NCI-H69 (cell line): ENCODE results near the gene MAP2K4.
"Not testable (repeated sequence)": the region's sequence is repeated elsewhere in the genome, so short reads cannot be mapped to it uniquely, and the experiment has no call there.

Experiments used
- DNase-seq: peaks from one replicate; lab custom pipeline; 2025; lab: John Stamatoyannopoulos, UW

Gene MAP2K4

GRCh38 chr17:12020642-12021622, at the start of gene MAP2K4:
Gene MAP2K4 (plus strand): TSS chr17:12020877. CDS start chr17:12020887, 10 bp downstream.
- DNase-seq = peak; percentile 84

- not testable (repeated sequence) for DNase-seq
Observed at GRCh38 chr17:11972741-11973140, 47.9 kb upstream of the MAP2K4 start.

GRCh38 chr17:11979795-11980194, 40.9 kb upstream of the MAP2K4 start:
- DNase-seq = no peak

GRCh38 chr17:11980813-11981212, 39.9 kb upstream of the MAP2K4 start:
- no peak for DNase-seq

GRCh38 chr17:11981862-11982261, 38.8 kb upstream of the MAP2K4 start:
- no peak for DNase-seq

GRCh38 chr17:11986179-11986941, 34.3 kb upstream of the MAP2K4 start:
- DNase-seq = no peak

GRCh38 chr17:11986942-11987329, 33.7 kb upstream of the MAP2K4 start:
- peak; percentile 3 for DNase-seq

GRCh38 chr17:11990363-11990983, 30.2 kb upstream of the MAP2K4 start:
- no peak for DNase-seq

GRCh38 chr17:11991461-11991860, 29.2 kb upstream of the MAP2K4 start:
- DNase-seq = no peak

GRCh38 chr17:11996722-11997146, 23.9 kb upstream of the MAP2K4 start:
- peak; percentile 55 for DNase-seq

- peak; percentile 93 for DNase-seq
Observed at GRCh38 chr17:11997147-11997971, 23.3 kb upstream of the MAP2K4 start, which contains the start of gene ZNF18. Gene ZNF18 (minus strand): TSS chr17:11997475. CDS start chr17:11992829, 4,646 bp downstream.

GRCh38 chr17:11997972-11998233, 22.8 kb upstream of the MAP2K4 start:
- DNase-seq = no peak

- no peak for DNase-seq
Observed at GRCh38 chr17:11999696-12000095, 21.0 kb upstream of the MAP2K4 start.

- no peak for DNase-seq
Observed at GRCh38 chr17:12007466-12007865, 13.2 kb upstream of the MAP2K4 start.

- DNase-seq = peak; percentile 37
Observed at GRCh38 chr17:12021623-12022140, 1.0 kb downstream of the MAP2K4 start.

- DNase-seq = no peak
Observed at GRCh38 chr17:12022310-12022709, 1.6 kb downstream of the MAP2K4 start.

- DNase-seq = no peak
Observed at GRCh38 chr17:12024327-12024726, 3.6 kb downstream of the MAP2K4 start.

- DNase-seq = no peak
Observed at GRCh38 chr17:12027658-12028057, 7.0 kb downstream of the MAP2K4 start.

- no peak for DNase-seq
Observed at GRCh38 chr17:12028611-12029010, 7.9 kb downstream of the MAP2K4 start.

GRCh38 chr17:12034538-12034937, 13.9 kb downstream of the MAP2K4 start:
- no peak for DNase-seq

GRCh38 chr17:12035673-12036072, 15.0 kb downstream of the MAP2K4 start:
- no peak for DNase-seq
